ENCODE data around the gene GRIN1.
"Not testable (repeated sequence)": the region's sequence is repeated elsewhere in the genome, so short reads cannot be mapped to it uniquely, and the experiment has no call there.

The GRIN1 gene

GRCh38 chr9:137129456-137130175 is 9.3 kb upstream of the GRIN1 start:
- DNase-seq = peak; percentile 93

GRCh38 chr9:137130176-137130755 is 8.7 kb upstream of the GRIN1 start:
- DNase-seq = no peak

- no peak for DNase-seq
Observed at GRCh38 chr9:137134191-137134590, 4.8 kb upstream of the GRIN1 start.

- DNase-seq = not testable (repeated sequence)
Observed at GRCh38 chr9:137135154-137135553, 3.8 kb upstream of the GRIN1 start.

GRCh38 chr9:137136261-137136880 is 2.6 kb upstream of the GRIN1 start:
- no peak for DNase-seq

GRCh38 chr9:137136881-137137607 is 1.9 kb upstream of the GRIN1 start:
- no peak for DNase-seq

- no peak for DNase-seq
Observed at GRCh38 chr9:137138058-137138721, 764 bp upstream of the GRIN1 start.

- no peak for DNase-seq
Observed at GRCh38 chr9:137139468-137140150, 655 bp downstream of the GRIN1 start.

GRCh38 chr9:137140151-137141012 is 1.4 kb downstream of the GRIN1 start:
- no peak for DNase-seq

- DNase-seq = no peak
Observed at GRCh38 chr9:137141050-137141810, 2.3 kb downstream of the GRIN1 start.

- DNase-seq = no peak
Observed at GRCh38 chr9:137141976-137142936, 3.3 kb downstream of the GRIN1 start.

GRCh38 chr9:137143459-137143858 is 4.5 kb downstream of the GRIN1 start:
- DNase-seq = no peak

- DNase-seq = no peak
Observed at GRCh38 chr9:137145731-137146526, 7.0 kb downstream of the GRIN1 start.

- no peak for DNase-seq
Observed at GRCh38 chr9:137146527-137146918, 7.6 kb downstream of the GRIN1 start.

- DNase-seq = no peak
Observed at GRCh38 chr9:137147091-137147792, 8.3 kb downstream of the GRIN1 start.

GRCh38 chr9:137147793-137148160 is 8.8 kb downstream of the GRIN1 start:
- no peak for DNase-seq

- DNase-seq = no peak
Observed at GRCh38 chr9:137148242-137148641, 9.3 kb downstream of the GRIN1 start.

- DNase-seq = no peak
Observed at GRCh38 chr9:137148661-137149060, 9.7 kb downstream of the GRIN1 start.
